Prostate gland (tissue), 2 donors: ENCODE measurements around the gene PKN3. TPM values are rescaled to one million over a fixed set of nuclear protein-coding genes. Genes with fewer than 3 reads are reported as not detected.
"Not testable (repeated sequence)": the region's sequence is repeated elsewhere in the genome, so short reads cannot be mapped to it uniquely, and the experiment has no call there.

ENCODE experiments used
- DNase-seq: peaks from one replicate; pipeline ENCODE4 v3.0.0-alpha.2; 2019; ENCODE audit warnings: low spot score
- H3K27ac ChIP-seq, 2 donors: fragments of 200-600 bp; sonication (generic); 2 replicates each; pipeline ENCODE4 v1.5.1; 2017 to 2019
- H3K27me3 ChIP-seq: fragments of 200-600 bp; sonication (generic); replicated peaks from 2 replicates; pipeline ENCODE4 v1.5.1; 2019; ENCODE audit not compliant: insufficient read depth
- H3K36me3 ChIP-seq, 2 donors: fragments of 200-600 bp; sonication (generic); 1 replicate in 1 of 2; 2 replicates in 1 of 2; pipeline versions ENCODE4 v1.5.1 to v1.8.1; 2017 to 2019
- H3K4me1 ChIP-seq: fragments of 200-600 bp; sonication (generic); replicated peaks from 2 replicates; pipeline ENCODE4 v1.5.1; 2019
- H3K4me3 ChIP-seq, 2 donors: fragments of 200-600 bp; sonication (generic); 2 replicates each; pipeline ENCODE4 v1.5.1; 2017 to 2019
- H3K9me3 ChIP-seq: fragments of 200-600 bp; sonication (generic); 2 replicates; pipeline ENCODE4 v1.5.1; 2017
- CTCF ChIP-seq, 4 experiments: fragments of 200-600 bp in 2 of 4; fragments of 450-650 bp in 2 of 4; sonication (generic) in 2 of 4; IDR thresholded peaks; 1 replicate in 3 of 4; 2 replicates in 1 of 4; pipeline ENCODE4 v1.5.1; 2016 to 2019; ENCODE audit warnings: antibody characterized with exemption in 4 of 4, mild to moderate bottlenecking in 2 of 4, moderate library complexity in 2 of 4
- POLR2A ChIP-seq: fragments of 450-650 bp; IDR thresholded peaks from one replicate; pipeline ENCODE4 v1.6.1; 2016; ENCODE audit warnings: antibody characterized with exemption, mild to moderate bottlenecking
- POLR2AphosphoS5 ChIP-seq: sonication (generic); formaldehyde crosslinking; IDR thresholded peaks from one replicate; pipeline ENCODE4 v1.6.1; 2017; ENCODE audit warnings: antibody characterized with exemption
- WGBS: methylation state at CpG from one replicate; pipeline ENCODE4 v1.1.5; 2018; 5-methylcytosine and 5-hydroxymethylcytosine counted together
- intact Hi-C: fragments of 100-400 bp; cut with DNase I; formaldehyde crosslinking; loops from one replicate; pipeline ENCODE4 v1.14.2; 2022
- total RNA-seq, 2 donors: library from RNA; depleted of rRNA; stranded (reverse); fragments of >200 nt; gene quantifications; one replicate each; pipeline ENCODE4 v1.1.0, GENCODE V29; 2016

The PKN3 gene
- total RNA-seq, 2 donors from 2014 or later, result 4.4 to 6.1 TPM

- no peaks in the 10 kb centered on the region for H3K9me3 ChIP-seq
- H3K27me3 ChIP-seq, result no peaks in the 10 kb centered on the region
- no peak for DNase-seq
- TF ChIP-seq CTCF (IDR thresholded peaks at IDR 0.05) (no peak), POLR2AphosphoS5 (no peak), POLR2A (no peak)
- intact Hi-C loops, result loop anchor here (2.0 kb wide), 1 partner anchor 31 kb away; the partner anchor contains the start of gene SET
- no peaks in the 10 kb centered on the region for H3K36me3 ChIP-seq
- peak overlapping the region; percentile 95 to 96 for H3K27ac ChIP-seq
- H3K4me1 ChIP-seq, result no peaks in the 10 kb centered on the region
- WGBS, result 96% methylated on average over 13 of the region's 13 CpGs
- H3K4me3 ChIP-seq, result no peak overlapping the region
Measured at GRCh38 chr9:128657344-128657704, 45.0 kb upstream of the PKN3 start.

GRCh38 chr9:128657796-128658195, 44.5 kb upstream of the PKN3 start:
- WGBS, result 94% methylated on average over 3 of the region's 3 CpGs
- Histone ChIP-seq H3K4me3 (no peak overlapping the region), H3K9me3 (no peaks in the 10 kb centered on the region), H3K27ac (no peak overlapping the region), H3K36me3 (no peaks in the 10 kb centered on the region), H3K4me1 (no peaks in the 10 kb centered on the region), H3K27me3 (no peaks in the 10 kb centered on the region)
- DNase-seq, result no peak
- TF ChIP-seq POLR2A, result no peak
- intact Hi-C loops, result loop anchor here (2.0 kb wide), 1 partner anchor 31 kb away; the partner anchor contains the start of gene SET

- H3K4me3 ChIP-seq, H3K9me3 ChIP-seq, intact Hi-C loops, H3K36me3 ChIP-seq, H3K4me1 ChIP-seq, H3K27me3 ChIP-seq, DNase-seq, H3K27ac ChIP-seq: not testable (repeated sequence)
- WGBS, result 90% methylated on average over 8 of the region's 8 CpGs
Measured at GRCh38 chr9:128666481-128666941, 35.8 kb upstream of the PKN3 start.

GRCh38 chr9:128669786-128670185, 32.5 kb upstream of the PKN3 start:
- no peaks in the 10 kb centered on the region for H3K27me3 ChIP-seq
- intact Hi-C loops, result no loop called here
- DNase-seq, result no peak
- H3K36me3 ChIP-seq, result no peaks in the 10 kb centered on the region
- no peak for TF ChIP-seq POLR2AphosphoS5
- TF ChIP-seq CTCF (IDR thresholded peaks at IDR 0.05), result no peak
- TF ChIP-seq POLR2A, result no peak
- no peaks in the 10 kb centered on the region for H3K9me3 ChIP-seq
- WGBS, result 89% methylated on average over 6 of the region's 6 CpGs
- H3K27ac ChIP-seq, result no peak overlapping the region
- H3K4me1 ChIP-seq, result no peaks in the 10 kb centered on the region
- no peak overlapping the region for H3K4me3 ChIP-seq

GRCh38 chr9:128675382-128675781, 26.9 kb upstream of the PKN3 start:
- Histone ChIP-seq H3K27ac (no peak overlapping the region), H3K27me3 (no peaks in the 10 kb centered on the region), H3K4me3 (no peak overlapping the region), H3K9me3 (no peaks in the 10 kb centered on the region), H3K36me3 (no peaks in the 10 kb centered on the region), H3K4me1 (no peaks in the 10 kb centered on the region)
- DNase-seq, result no peak
- 97% methylated on average over 4 of the region's 4 CpGs for WGBS
- intact Hi-C loops, result no loop called here
- TF ChIP-seq CTCF (IDR thresholded peaks at IDR 0.05) (no peak), POLR2A (no peak), POLR2AphosphoS5 (no peak)

GRCh38 chr9:128677794-128678193, 24.5 kb upstream of the PKN3 start:
- Histone ChIP-seq H3K27me3 (no peaks in the 10 kb centered on the region), H3K27ac (no peak overlapping the region), H3K9me3 (no peaks in the 10 kb centered on the region), H3K4me3 (no peak overlapping the region), H3K36me3 (no peaks in the 10 kb centered on the region), H3K4me1 (no peaks in the 10 kb centered on the region)
- 88% methylated on average over 10 of the region's 10 CpGs for WGBS
- TF ChIP-seq CTCF (IDR thresholded peaks at IDR 0.05), result no peak
- no peak for DNase-seq
- intact Hi-C loops, result no loop called here
